Activated T-cell treated with anti-CD3 and anti-CD28 coated beads, Interleukin-2, amount 50 U/mL, for 72 hours (primary cell): Measurements from ENCODE around the gene PSMD7. TPM values are rescaled to one million over a fixed set of nuclear protein-coding genes. Genes with fewer than 3 reads are reported as not detected.
"Not testable (repeated sequence)": the region's sequence is repeated elsewhere in the genome, so short reads cannot be mapped to it uniquely, and the experiment has no call there.

Experiments used
- ATAC-seq, 2 donors: fragments of 150-1000 bp; cut with Tn5 transposase; replicated peaks in 1 of 2; 2 replicates each; pipeline ENCODE4 v1.10.0; 2021; ENCODE audit warnings: moderate library complexity in 2 of 2, mild to moderate bottlenecking in 1 of 2
- DNase-seq, 2 donors: peaks; one replicate each; pipeline ENCODE4 v3.0.0; 2021 to 2022; ENCODE audit warnings: mixed read lengths in 1 of 2
- H3K27ac Mint-ChIP-seq: one replicate; pipeline ENCODE4 v1.8.0; 2022; ENCODE audit warnings: mild to moderate bottlenecking, moderate library complexity, mixed read lengths
- H3K27me3 Mint-ChIP-seq: one replicate; pipeline ENCODE4 v1.8.0; 2022; ENCODE audit warnings: low read depth, mixed read lengths
- H3K36me3 Mint-ChIP-seq, 2 donors: one replicate each; pipeline ENCODE4 v1.8.0; 2022; ENCODE audit warnings: mixed read lengths in 2 of 2, mild to moderate bottlenecking in 1 of 2; ENCODE audit not compliant: insufficient read depth in 2 of 2
- H3K4me1 Mint-ChIP-seq: one replicate; pipeline ENCODE4 v1.8.0; 2022; ENCODE audit warnings: low read depth, mixed read lengths
- H3K4me3 Mint-ChIP-seq, 2 donors: one replicate each; pipeline ENCODE4 v1.8.0; 2022; ENCODE audit warnings: mild to moderate bottlenecking in 2 of 2, mixed read lengths in 2 of 2, moderate library complexity in 2 of 2
- H3K9me3 Mint-ChIP-seq, 2 donors: one replicate each; pipeline ENCODE4 v1.8.0; 2022; ENCODE audit warnings: mixed read lengths in 2 of 2
- total RNA-seq, 2 donors: library from RNA; stranded (reverse); gene quantifications; one replicate each; pipeline ENCODE4 v1.2.3, GENCODE V29; 2022

The PSMD7 gene
- total RNA-seq, 2 donors from 2014 or later, result 115 to 125 TPM

GRCh38 chr16:74304164-74304834 is 7.7 kb downstream of the PSMD7 start:
- DNase-seq, result no peak
- Mint-ChIP-seq H3K27ac (peak overlapping the region; percentile 54), H3K9me3 (no peaks in the 10 kb centered on the region), H3K4me1 (peaks cover 18% of the 10 kb centered on the region), H3K27me3 (no peaks in the 10 kb centered on the region), H3K4me3 (no peak overlapping the region), H3K36me3 (peaks cover 9 to 38% of the 10 kb centered on the region in 2 donors)
- no peak for ATAC-seq

GRCh38 chr16:74304835-74305176 is 8.2 kb downstream of the PSMD7 start:
- peak overlapping the region; percentile 54 for H3K27ac Mint-ChIP-seq

GRCh38 chr16:74305281-74305680 is 8.7 kb downstream of the PSMD7 start:
- H3K4me1 Mint-ChIP-seq, result peaks cover 15% of the 10 kb centered on the region
- no peaks in the 10 kb centered on the region for H3K27me3 Mint-ChIP-seq
- no peak overlapping the region for H3K4me3 Mint-ChIP-seq
- no peak for ATAC-seq
- DNase-seq, result no peak
- peaks cover 9 to 35% of the 10 kb centered on the region in 2 donors for H3K36me3 Mint-ChIP-seq
- H3K9me3 Mint-ChIP-seq, result no peaks in the 10 kb centered on the region
- H3K27ac Mint-ChIP-seq, result peak overlapping the region; percentile 24

More at GRCh38 chr16:74304835-74305176, 8.2 kb downstream of the PSMD7 start:
- no peak overlapping the region for H3K4me3 Mint-ChIP-seq
- H3K27me3 Mint-ChIP-seq, result no peaks in the 10 kb centered on the region
- H3K4me1 Mint-ChIP-seq, result peaks cover 15% of the 10 kb centered on the region
- H3K36me3 Mint-ChIP-seq, result peaks cover 9 to 36% of the 10 kb centered on the region in 2 donors
- H3K9me3 Mint-ChIP-seq, result no peaks in the 10 kb centered on the region
- ATAC-seq (no peak), DNase-seq (no peak)

- peaks cover 5 to 31% of the 10 kb centered on the region in 2 donors for H3K36me3 Mint-ChIP-seq
- DNase-seq (peak in 1 of 2 donors; percentile 7), ATAC-seq (peak; percentile 69 to 76)
- H3K9me3 Mint-ChIP-seq, result no peaks in the 10 kb centered on the region
- no peaks in the 10 kb centered on the region for H3K27me3 Mint-ChIP-seq
- no peak overlapping the region for H3K4me3 Mint-ChIP-seq
- H3K27ac Mint-ChIP-seq, result peak overlapping the region; percentile 33
- H3K4me1 Mint-ChIP-seq, result peaks cover 15% of the 10 kb centered on the region
Measured at GRCh38 chr16:74305978-74306784, 9.6 kb downstream of the PSMD7 start.

- Mint-ChIP-seq H3K36me3 (peaks cover 3 to 23% of the 10 kb centered on the region in 2 donors), H3K4me1 (peaks cover 15% of the 10 kb centered on the region), H3K9me3 (no peaks in the 10 kb centered on the region), H3K4me3 (no peak overlapping the region), H3K27ac (no peak overlapping the region), H3K27me3 (no peaks in the 10 kb centered on the region)
- ATAC-seq, result no peak
- DNase-seq, result no peak
Measured at GRCh38 chr16:74307383-74307782, 10.8 kb downstream of the PSMD7 start.

- ATAC-seq (no peak), DNase-seq (peak in 1 of 2 donors; percentile 10)
- Mint-ChIP-seq H3K4me3 (no peak overlapping the region), H3K9me3 (no peaks in the 10 kb centered on the region), H3K27ac (no peak overlapping the region), H3K36me3 (peaks cover 6 to 14% of the 10 kb centered on the region in 2 donors), H3K27me3 (no peaks in the 10 kb centered on the region), H3K4me1 (peaks cover 12% of the 10 kb centered on the region)
Measured at GRCh38 chr16:74309789-74310781, 13.5 kb downstream of the PSMD7 start.

GRCh38 chr16:74315059-74315458 is 18.4 kb downstream of the PSMD7 start:
- Mint-ChIP-seq H3K4me3 (no peak overlapping the region), H3K36me3 (peaks cover 4% of the 10 kb centered on the region in 2 donors), H3K4me1 (no peaks in the 10 kb centered on the region), H3K27ac (no peak overlapping the region), H3K27me3 (no peaks in the 10 kb centered on the region), H3K9me3 (no peaks in the 10 kb centered on the region)
- ATAC-seq (no peak), DNase-seq (no peak)

- Mint-ChIP-seq H3K4me3 (no peak overlapping the region), H3K9me3 (no peaks in the 10 kb centered on the region), H3K27me3 (no peaks in the 10 kb centered on the region), H3K36me3 (peaks cover 0 to 1% of the 10 kb centered on the region in 2 donors), H3K4me1 (no peaks in the 10 kb centered on the region), H3K27ac (no peak overlapping the region)
- DNase-seq (no peak), ATAC-seq (no peak)
Measured at GRCh38 chr16:74320707-74321106, 24.1 kb downstream of the PSMD7 start.

GRCh38 chr16:74321356-74321755 is 24.7 kb downstream of the PSMD7 start:
- Mint-ChIP-seq H3K9me3 (no peaks in the 10 kb centered on the region), H3K36me3 (peaks cover 0 to 6% of the 10 kb centered on the region in 2 donors), H3K27me3 (no peaks in the 10 kb centered on the region), H3K27ac (no peak overlapping the region), H3K4me1 (no peaks in the 10 kb centered on the region), H3K4me3 (no peak overlapping the region)
- DNase-seq, result no peak
- no peak for ATAC-seq

GRCh38 chr16:74322301-74322710 is 25.7 kb downstream of the PSMD7 start:
- no peak for ATAC-seq
- peaks cover 0 to 12% of the 10 kb centered on the region in 2 donors for H3K36me3 Mint-ChIP-seq
- no peak overlapping the region for H3K27ac Mint-ChIP-seq

GRCh38 chr16:74324777-74325176 is 28.2 kb downstream of the PSMD7 start:
- peak overlapping the region; percentile 31 for H3K27ac Mint-ChIP-seq
- H3K9me3 Mint-ChIP-seq, DNase-seq, H3K4me3 Mint-ChIP-seq, H3K27me3 Mint-ChIP-seq, H3K4me1 Mint-ChIP-seq, ATAC-seq: not testable (repeated sequence)
- H3K36me3 Mint-ChIP-seq, result peaks cover 0 to 12% of the 10 kb centered on the region in 2 donors

More at GRCh38 chr16:74322301-74322710, 25.7 kb downstream of the PSMD7 start:
- no peaks in the 10 kb centered on the region for H3K27me3 Mint-ChIP-seq
- no peaks in the 10 kb centered on the region for H3K4me1 Mint-ChIP-seq
- no peak for DNase-seq
- H3K4me3 Mint-ChIP-seq, result no peak overlapping the region
- no peaks in the 10 kb centered on the region for H3K9me3 Mint-ChIP-seq

GRCh38 chr16:74325641-74326040 is 29.0 kb downstream of the PSMD7 start:
- peaks cover 0 to 12% of the 10 kb centered on the region in 2 donors for H3K36me3 Mint-ChIP-seq
- no peak for ATAC-seq
- no peaks in the 10 kb centered on the region for H3K9me3 Mint-ChIP-seq
- no peak for DNase-seq
- H3K4me3 Mint-ChIP-seq, result no peak overlapping the region
- H3K4me1 Mint-ChIP-seq, result no peaks in the 10 kb centered on the region
- H3K27ac Mint-ChIP-seq, result no peak overlapping the region
- H3K27me3 Mint-ChIP-seq, result no peaks in the 10 kb centered on the region
